MM.1S (cell line): ENCODE measurements around the gene LRRC8A.

ENCODE experiments used
- DNase-seq: peaks from one replicate; pipeline ENCODE4 v3.0.0-alpha.2; 2015
- H2AFZ ChIP-seq: fragments of 300-600 bp; sonication (generic); 2 replicates; pipeline ENCODE4 v1.6.0; 2016; ENCODE audit warnings: antibody characterized with exemption, low read length
- H3F3A ChIP-seq: fragments of 300-600 bp; sonication (generic); 2 replicates; pipeline ENCODE4 v1.6.1; 2016; ENCODE audit warnings: mild to moderate bottlenecking, antibody characterized with exemption, low read length, moderate library complexity, mixed read lengths; ENCODE audit not compliant: insufficient read depth
- H3K27ac ChIP-seq: fragments of 300-600 bp; sonication (generic); 2 replicates; pipeline ENCODE4 v1.5.1; 2016; ENCODE audit warnings: mild to moderate bottlenecking, low read length
- H3K27me3 ChIP-seq: fragments of 300-600 bp; sonication (generic); replicated peaks from 2 replicates; pipeline ENCODE4 v1.6.0; 2016; ENCODE audit warnings: low read length; ENCODE audit not compliant: insufficient read depth
- H3K36me3 ChIP-seq: fragments of 300-600 bp; sonication (generic); replicated peaks from 2 replicates; pipeline ENCODE4 v1.6.1; 2016; ENCODE audit warnings: mild to moderate bottlenecking, low read length, mixed read lengths; ENCODE audit not compliant: insufficient read depth
- H3K4me1 ChIP-seq: fragments of 300-600 bp; sonication (generic); 2 replicates; pipeline ENCODE4 v1.6.1; 2016; ENCODE audit warnings: low read length, mixed read lengths
- H3K4me2 ChIP-seq: fragments of 300-600 bp; sonication (generic); 2 replicates; pipeline ENCODE4 v1.6.0; 2016; ENCODE audit warnings: low read depth, low read length
- H3K4me3 ChIP-seq: fragments of 300-600 bp; sonication (generic); 2 replicates; pipeline ENCODE4 v1.5.1; 2016; ENCODE audit warnings: low read length, mixed read lengths
- H3K79me2 ChIP-seq: fragments of 300-600 bp; sonication (generic); 2 replicates; pipeline ENCODE4 v1.6.1; 2016; ENCODE audit warnings: mixed run types, low read length, mixed read lengths
- H3K9ac ChIP-seq: fragments of 300-600 bp; sonication (generic); 2 replicates; pipeline ENCODE4 v1.6.1; 2016; ENCODE audit warnings: low read length, mixed read lengths
- H3K9me2 ChIP-seq: fragments of 300-600 bp; sonication (generic); replicated peaks from 2 replicates; pipeline ENCODE4 v1.6.1; 2016; ENCODE audit warnings: mild to moderate bottlenecking, low read length, mixed read lengths; ENCODE audit not compliant: insufficient read depth
- H3K9me3 ChIP-seq: fragments of 300-600 bp; sonication (generic); replicated peaks from 2 replicates; pipeline ENCODE4 v1.6.1; 2016; ENCODE audit warnings: mild to moderate bottlenecking, low read length, mixed read lengths; ENCODE audit not compliant: insufficient read depth
- H4K20me1 ChIP-seq: fragments of 300-600 bp; sonication (generic); 2 replicates; pipeline ENCODE4 v1.6.1; 2016; ENCODE audit warnings: mild to moderate bottlenecking, low read length, moderate library complexity, mixed read lengths; ENCODE audit not compliant: insufficient read depth
- CTCF ChIP-seq: fragments of 300-600 bp; sonication (generic); IDR thresholded peaks from 2 replicates; pipeline ENCODE4 v1.5.1; 2016; ENCODE audit warnings: antibody characterized with exemption, low read length, mixed read lengths
- EZH2 ChIP-seq: fragments of 300-600 bp; sonication (generic); optimal IDR thresholded peaks from 2 replicates; pipeline ENCODE3; 2017; ENCODE audit warnings: low read depth, mild to moderate bottlenecking, antibody characterized with exemption, low read length, mixed read lengths
- EZH2phosphoT487 ChIP-seq: fragments of 300-600 bp; sonication (generic); IDR thresholded peaks from 2 replicates; pipeline ENCODE4 v1.6.1; 2018; ENCODE audit warnings: antibody characterized with exemption, low read length

LRRC8A gene

GRCh38 chr9:128908372-128908771, 26.4 kb downstream of the LRRC8A start:
- H3K36me3 ChIP-seq: peaks cover 6% of the 10 kb centered on the region; the same call in 1 of the 2 replicates

GRCh38 chr9:128909859-128910258, 27.9 kb downstream of the LRRC8A start:
- peaks cover 27% of the 10 kb centered on the region for H3K79me2 ChIP-seq
- H3K4me2 ChIP-seq: no peak overlapping the region
- no peaks in the 10 kb centered on the region for H3K27me3 ChIP-seq
- no peak overlapping the region for H2AFZ ChIP-seq
- no peaks in the 10 kb centered on the region for H3K9me3 ChIP-seq
- H3F3A ChIP-seq: no peaks in the 10 kb centered on the region
- H3K4me3 ChIP-seq: no peak overlapping the region
- H3K9ac ChIP-seq: no peak overlapping the region
- no peak for DNase-seq
- H3K27ac ChIP-seq: no peak overlapping the region
- no peaks in the 10 kb centered on the region for H3K9me2 ChIP-seq
- H4K20me1 ChIP-seq: no peaks in the 10 kb centered on the region
- no peak for TF ChIP-seq EZH2phosphoT487
- TF ChIP-seq EZH2: no peak
- TF ChIP-seq CTCF: no peak
- no peaks in the 10 kb centered on the region for H3K4me1 ChIP-seq
- peaks cover 6% of the 10 kb centered on the region; the same call in 1 of the 2 replicates for H3K36me3 ChIP-seq

More at GRCh38 chr9:128908372-128908771, 26.4 kb downstream of the LRRC8A start:
- DNase-seq: no peak
- no peaks in the 10 kb centered on the region for H3K4me1 ChIP-seq
- no peaks in the 10 kb centered on the region for H3K9me2 ChIP-seq
- H3K4me3 ChIP-seq: no peak overlapping the region
- no peaks in the 10 kb centered on the region for H3K9me3 ChIP-seq
- TF ChIP-seq EZH2phosphoT487: no peak
- no peak for TF ChIP-seq CTCF
- no peak for TF ChIP-seq EZH2
- H4K20me1 ChIP-seq: no peaks in the 10 kb centered on the region
- H3K27me3 ChIP-seq: no peaks in the 10 kb centered on the region
- no peak overlapping the region for H3K9ac ChIP-seq
- H3F3A ChIP-seq: no peaks in the 10 kb centered on the region
- H3K27ac ChIP-seq: no peak overlapping the region
- no peak overlapping the region for H2AFZ ChIP-seq
- H3K79me2 ChIP-seq: peaks cover 34% of the 10 kb centered on the region
- no peak overlapping the region for H3K4me2 ChIP-seq

GRCh38 chr9:128910906-128911305, 29.0 kb downstream of the LRRC8A start:
- no peak overlapping the region for H2AFZ ChIP-seq
- H3K9me3 ChIP-seq: no peaks in the 10 kb centered on the region
- TF ChIP-seq CTCF (no peak), EZH2 (no peak), EZH2phosphoT487 (no peak)
- H3F3A ChIP-seq: no peaks in the 10 kb centered on the region
- no peaks in the 10 kb centered on the region for H4K20me1 ChIP-seq
- peaks cover 6% of the 10 kb centered on the region; the same call in 1 of the 2 replicates for H3K36me3 ChIP-seq
- no peaks in the 10 kb centered on the region for H3K27me3 ChIP-seq
- no peak overlapping the region for H3K4me3 ChIP-seq
- H3K4me1 ChIP-seq: no peaks in the 10 kb centered on the region
- H3K9ac ChIP-seq: no peak overlapping the region
- H3K4me2 ChIP-seq: no peak overlapping the region
- DNase-seq: no peak
- no peak overlapping the region for H3K27ac ChIP-seq
- no peaks in the 10 kb centered on the region for H3K9me2 ChIP-seq
- peaks cover 24% of the 10 kb centered on the region for H3K79me2 ChIP-seq
